Endothelial cell of umbilical vein (primary cell): ENCODE data around the gene GFOD1. TPM values are rescaled to one million over a fixed set of nuclear protein-coding genes. Genes with fewer than 3 reads are reported as not detected.

Experiments used
- BruUV-seq: library from RNA; stranded (reverse); fragments of 400-500 nt; replicated peaks from 2 replicates; lab custom pipeline; 2021; lab: Mats Ljungman, UMichigan
- CTCF ChIA-PET: fragments of 300-600, 350-600 bp; sonication (Branson Sonifier 250); formaldehyde crosslinking; loops from one replicate; lab custom pipeline; 2021; ENCODE audit warnings: antibody characterized with exemption, inconsistent platforms; lab: Charles Lee
- POLR2A ChIA-PET: fragments of 300-600, 350-600 bp; sonication (Branson Sonifier 250); formaldehyde crosslinking; loops from one replicate; lab custom pipeline; 2021; ENCODE audit warnings: antibody characterized with exemption, inconsistent platforms; lab: Charles Lee
- DNase-seq: peaks from one replicate; pipeline ENCODE4 v3.0.0-alpha.2; 2011; ENCODE audit warnings: low read depth, low spot score
- FAIRE-seq: peaks from 2 replicates; lab custom pipeline; 2011; peaks lifted over from hg19 to GRCh38; lab: Jason Lieb, UNC
- H2AFZ ChIP-seq: 2 replicates; pipeline ENCODE4 v1.6.0; 2012; ENCODE audit warnings: low read depth, low read length, control low read depth, inconsistent platforms
- H3K27ac ChIP-seq: 2 replicates; pipeline ENCODE4 v1.5.1; 2011; ENCODE audit warnings: low read depth, mild to moderate bottlenecking, control low read depth, low read length, moderate library complexity; ENCODE audit not compliant: insufficient read depth
- H3K27me3 ChIP-seq, 2 experiments: 2 replicates each; pipeline versions ENCODE4 v1.6.0 to v1.6.1; 2011; ENCODE audit warnings: low read length in 2 of 2, mixed read lengths in 1 of 2; ENCODE audit not compliant: control insufficient read depth in 2 of 2, insufficient read depth in 2 of 2
- H3K36me3 ChIP-seq, 2 experiments: 2 replicates in 1 of 2; 3 replicates in 1 of 2; pipeline ENCODE4 v1.5.1; 2011; ENCODE audit warnings: low read length in 2 of 2, mild to moderate bottlenecking in 1 of 2, moderate library complexity in 1 of 2; ENCODE audit not compliant: control insufficient read depth in 2 of 2, insufficient read depth in 2 of 2; ENCODE audit errors: extremely low read depth in 1 of 2
- H3K4me1 ChIP-seq: 3 replicates; pipeline ENCODE4 v1.5.1; 2011; ENCODE audit warnings: mild to moderate bottlenecking, low read length; ENCODE audit not compliant: control insufficient read depth, insufficient read depth; ENCODE audit errors: extremely low read depth
- H3K4me2 ChIP-seq: 2 replicates; pipeline ENCODE4 v1.6.1; 2011; ENCODE audit warnings: low read length, control low read depth, mixed read lengths; ENCODE audit not compliant: insufficient read depth
- H3K4me3 ChIP-seq, 3 experiments: fragments of 200-600 bp in 1 of 3; sonication (generic), shearing (Covaris generic) in 1 of 3; replicated peaks in 1 of 3; 2 replicates each; pipeline ENCODE4 v1.5.1; 2011 to 2016; ENCODE audit warnings: control low read depth in 3 of 3, low read length in 3 of 3, mild to moderate bottlenecking in 2 of 3, inconsistent platforms in 1 of 3, low read depth in 1 of 3, moderate library complexity in 1 of 3; ENCODE audit not compliant: insufficient read depth in 1 of 3
- H3K79me2 ChIP-seq: 2 replicates; pipeline ENCODE4 v1.6.0; 2012; ENCODE audit warnings: low read length, inconsistent platforms; ENCODE audit not compliant: control insufficient read depth, insufficient read depth
- H3K9ac ChIP-seq: replicated peaks from 2 replicates; pipeline ENCODE3; 2011; ENCODE audit warnings: low read length, control low read depth; ENCODE audit not compliant: insufficient read depth; ENCODE audit errors: extremely low read depth
- H3K9me1 ChIP-seq: replicated peaks from 3 replicates; pipeline ENCODE4 v1.6.0; 2011; ENCODE audit warnings: mild to moderate bottlenecking, low read length; ENCODE audit not compliant: control insufficient read depth, insufficient read depth; ENCODE audit errors: extremely low read depth
- H3K9me3 ChIP-seq: replicated peaks from 2 replicates; pipeline ENCODE4 v1.5.1; 2012; ENCODE audit warnings: low read length, inconsistent platforms; ENCODE audit not compliant: control insufficient read depth, insufficient read depth
- H4K20me1 ChIP-seq: replicated peaks from 2 replicates; pipeline ENCODE3; 2011; ENCODE audit warnings: mild to moderate bottlenecking, low read length; ENCODE audit not compliant: control insufficient read depth, insufficient read depth; ENCODE audit errors: extremely low read depth
- EZH2 ChIP-seq: IDR thresholded peaks from 2 replicates; pipeline ENCODE4 v1.6.1; 2012; ENCODE audit warnings: borderline replicate concordance, low read depth, mild to moderate bottlenecking, moderate library complexity, low read length, inconsistent platforms; ENCODE audit not compliant: severe bottlenecking
- GATA2 ChIP-seq: IDR thresholded peaks from 2 replicates; pipeline ENCODE4 v1.7.0; 2011; ENCODE audit warnings: low read depth, mild to moderate bottlenecking, moderate library complexity, mixed read lengths, low read length; ENCODE audit not compliant: insufficient read length, insufficient read depth
- JUN ChIP-seq: IDR thresholded peaks from 2 replicates; pipeline ENCODE4 v1.6.1; 2011; ENCODE audit warnings: borderline replicate concordance, low read depth; ENCODE audit not compliant: insufficient read length, insufficient read depth
- POLR2A ChIP-seq: IDR thresholded peaks from 2 replicates; pipeline ENCODE4 v1.6.1; 2012; ENCODE audit warnings: low read depth, mild to moderate bottlenecking, control low read depth, low read length
- POLR2AphosphoS5 ChIP-seq: IDR thresholded peaks from 2 replicates; pipeline ENCODE4 v1.6.1; 2012; ENCODE audit warnings: low read depth, mild to moderate bottlenecking, control low read depth, low read length, moderate library complexity; ENCODE audit not compliant: insufficient read depth
- dilution Hi-C: fragments of 300-500 bp; cut with MboI; formaldehyde crosslinking; loops from one replicate; pipeline ENCODE4 v1.15.0; 2019; ENCODE audit warnings: low sequenced_read_pairs; ENCODE audit not compliant: extremely low pct_ligation_motif_present
- intact Hi-C: fragments of 100-400 bp; cut with micrococcal nuclease; formaldehyde crosslinking; loops from one replicate; pipeline ENCODE4 v1.10.0; 2022
- polyA plus RNA-seq, 4 experiments: library from polyadenylated mRNA; depleted of rRNA in 3 of 4; stranded (reverse) in 3 of 4; unstranded in 1 of 4; fragments of >200 nt; gene quantifications; 2 replicates each; pipeline versions ENCODE4 v1.2.1 to v1.2.3, GENCODE V29; 2011 to 2012; ENCODE audit warnings: missing spikeins in 1 of 4
- total RNA-seq: library from RNA; stranded (reverse); gene quantifications from 2 replicates; pipeline ENCODE4 v1.2.3, GENCODE V29; 2021
- TF ChIP-seq, protein P1 (sequence below): IDR thresholded peaks from 2 replicates; pipeline ENCODE4 v1.6.1; 2011; ENCODE audit not compliant: insufficient read depth, insufficient read length
- TF ChIP-seq, protein P2 (sequence below), 2 donors: IDR thresholded peaks; 1 replicate in 1 of 2; 2 replicates in 1 of 2; pipeline ENCODE4 v1.5.1; 2011; ENCODE audit warnings: low read length in 2 of 2, mild to moderate bottlenecking in 2 of 2, moderate library complexity in 2 of 2, control low read depth in 1 of 2, inconsistent platforms in 1 of 2, low read depth in 1 of 2; ENCODE audit not compliant: insufficient read depth in 1 of 2; ENCODE audit errors: extremely low read depth in 1 of 2

The GFOD1 gene
- total and polyA plus RNA-seq, 2 donors (not counting 3 experiments of a cell fraction or from before 2014, with no cell fraction given) = 12.1 to 24.1 TPM

DNA sequence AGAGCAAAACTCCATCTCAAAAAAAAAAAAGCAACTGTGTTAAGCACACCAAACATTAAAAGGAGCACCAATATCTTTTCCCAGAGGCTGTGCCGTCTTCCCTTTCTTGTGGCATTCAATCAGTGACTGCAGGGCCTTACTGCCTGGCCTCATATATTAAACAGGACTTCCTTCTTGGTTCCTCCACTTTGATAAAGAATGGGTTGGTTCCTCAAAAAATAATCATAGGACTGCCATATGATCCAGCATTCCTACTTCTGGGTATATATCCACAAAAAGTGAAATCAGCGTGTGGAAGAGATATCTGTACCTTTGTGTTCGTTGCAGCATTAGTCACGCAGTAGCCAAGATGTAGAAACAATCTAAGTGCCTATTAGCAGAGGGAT lies 40.3 kb upstream of the GFOD1 start:
- H3K4me3 ChIP-seq = no peak overlapping the region
- BruUV-seq = no TSS peak
- no peaks in the 10 kb centered on the region for H3K27me3 ChIP-seq
- no peaks in the 10 kb centered on the region for H3K79me2 ChIP-seq
- no peak overlapping the region for H3K4me2 ChIP-seq
- no peaks in the 10 kb centered on the region for H3K9me3 ChIP-seq
- H4K20me1 ChIP-seq = no peaks in the 10 kb centered on the region
- no peaks in the 10 kb centered on the region for H3K36me3 ChIP-seq
- peak; percentile 33 for DNase-seq
- dilution Hi-C loops = no loop called here
- peak overlapping the region; percentile 65 for H3K27ac ChIP-seq
- FAIRE-seq = no peak
- H3K4me1 ChIP-seq = peaks cover 32% of the 10 kb centered on the region
- CTCF ChIA-PET = interaction anchor here (0.7 to 1.9 kb wide), 6 partner anchors 10 to 193 kb away, joined by 3 to 7 read pairs (median 5); partner anchors contain the start of gene GFOD1
- TF ChIP-seq, protein P1, sequence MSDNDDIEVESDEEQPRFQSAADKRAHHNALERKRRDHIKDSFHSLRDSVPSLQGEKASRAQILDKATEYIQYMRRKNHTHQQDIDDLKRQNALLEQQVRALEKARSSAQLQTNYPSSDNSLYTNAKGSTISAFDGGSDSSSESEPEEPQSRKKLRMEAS = no peak
- TF ChIP-seq GATA2 (no peak), EZH2 (no peak), JUN (no peak), POLR2AphosphoS5 (no peak), POLR2A (no peak)
- TF ChIP-seq, protein P2, sequence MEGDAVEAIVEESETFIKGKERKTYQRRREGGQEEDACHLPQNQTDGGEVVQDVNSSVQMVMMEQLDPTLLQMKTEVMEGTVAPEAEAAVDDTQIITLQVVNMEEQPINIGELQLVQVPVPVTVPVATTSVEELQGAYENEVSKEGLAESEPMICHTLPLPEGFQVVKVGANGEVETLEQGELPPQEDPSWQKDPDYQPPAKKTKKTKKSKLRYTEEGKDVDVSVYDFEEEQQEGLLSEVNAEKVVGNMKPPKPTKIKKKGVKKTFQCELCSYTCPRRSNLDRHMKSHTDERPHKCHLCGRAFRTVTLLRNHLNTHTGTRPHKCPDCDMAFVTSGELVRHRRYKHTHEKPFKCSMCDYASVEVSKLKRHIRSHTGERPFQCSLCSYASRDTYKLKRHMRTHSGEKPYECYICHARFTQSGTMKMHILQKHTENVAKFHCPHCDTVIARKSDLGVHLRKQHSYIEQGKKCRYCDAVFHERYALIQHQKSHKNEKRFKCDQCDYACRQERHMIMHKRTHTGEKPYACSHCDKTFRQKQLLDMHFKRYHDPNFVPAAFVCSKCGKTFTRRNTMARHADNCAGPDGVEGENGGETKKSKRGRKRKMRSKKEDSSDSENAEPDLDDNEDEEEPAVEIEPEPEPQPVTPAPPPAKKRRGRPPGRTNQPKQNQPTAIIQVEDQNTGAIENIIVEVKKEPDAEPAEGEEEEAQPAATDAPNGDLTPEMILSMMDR (IDR thresholded peaks at IDR 0.05; ENCODE audit: extremely low read depth in 1 of 2, insufficient read depth in 1 of 2, low read depth in 1 of 2, low read length in 2 of 2) = no peak
- POLR2A ChIA-PET = interaction anchor here (0.7 kb wide), 1 partner anchor 147 kb away, joined by 6 read pairs; no protein-coding TSS in a partner anchor
- no peaks in the 10 kb centered on the region for H3K9me1 ChIP-seq
- intact Hi-C loops = loop anchor here (1.0 to 2.0 kb wide), 5 partner anchors 87 to 225 kb away; partner anchors contain the start of gene NOL7
- no peak overlapping the region for H2AFZ ChIP-seq
- H3K9ac ChIP-seq = no peak overlapping the region
